Spinal cord (tissue), 10 donors: ENCODE data around the gene MTHFS. TPM values are rescaled to one million over a fixed set of nuclear protein-coding genes. Genes with fewer than 3 reads are reported as not detected.
"Not testable (repeated sequence)": the region's sequence is repeated elsewhere in the genome, so short reads cannot be mapped to it uniquely, and the experiment has no call there.

Experiments used
- DNase-seq, 6 donors: peaks; one replicate each; pipeline versions ENCODE4 v3.0.0 to v3.0.0-alpha.2; 2013 to 2015; ENCODE audit warnings: low spot score in 6 of 6, low read depth in 4 of 6
- H3K27ac ChIP-seq: one replicate; pipeline ENCODE4 v1.5.1; 2013; ENCODE audit warnings: low read depth, low read length, control low read depth
- H3K27me3 ChIP-seq: one replicate; pipeline ENCODE4 v1.6.1; 2013; ENCODE audit warnings: low read length; ENCODE audit not compliant: control insufficient read depth, insufficient read depth
- H3K36me3 ChIP-seq: one replicate; pipeline ENCODE4 v1.6.1; 2013; ENCODE audit warnings: low read length; ENCODE audit not compliant: control insufficient read depth, insufficient read depth
- H3K4me1 ChIP-seq: one replicate; pipeline ENCODE4 v1.6.1; 2013; ENCODE audit warnings: low read length; ENCODE audit not compliant: control insufficient read depth, insufficient read depth
- H3K4me3 ChIP-seq: one replicate; pipeline ENCODE4 v1.5.1; 2013; ENCODE audit warnings: low read depth, low read length, control low read depth
- H3K9me3 ChIP-seq: one replicate; pipeline ENCODE4 v1.6.1; 2013; ENCODE audit warnings: low read length; ENCODE audit not compliant: control insufficient read depth, insufficient read depth
- WGBS: methylation state at CpG from one replicate; pipeline ENCODE4 v1.1.5; 2013; ENCODE audit warnings: missing lambda C conversion rate; ENCODE audit not compliant: insufficient coverage; 5-methylcytosine and 5-hydroxymethylcytosine counted together
- polyA plus RNA-seq, 2 donors: library from polyadenylated mRNA; unstranded; fragments of 120-200 nt; gene quantifications; one replicate each; pipeline ENCODE4 v1.2.1, GENCODE V29; 2013; ENCODE audit not compliant: insufficient read length in 2 of 2
- total RNA-seq, 2 donors: library from RNA; depleted of rRNA in 1 of 2; stranded (reverse); fragments of 120-200 nt in 1 of 2; fragments of >200 nt in 1 of 2; gene quantifications; one replicate each; pipeline versions ENCODE4 v1.2.3 to v1.2.4, GENCODE V29; 2013 to 2014
- donor health status: healthy.

MTHFS gene
- total and polyA plus RNA-seq, 4 donors: 18.2 to 19.8 (median 19.5) TPM

GRCh38 chr15:79918278-79918677 is 21.5 kb upstream of the MTHFS start:
- Histone ChIP-seq H3K36me3 (peaks cover 14% of the 10 kb centered on the region), H3K4me1 (peaks cover 7% of the 10 kb centered on the region), H3K27me3 (no peaks in the 10 kb centered on the region), H3K4me3 (no peak overlapping the region), H3K9me3 (peaks cover 8% of the 10 kb centered on the region), H3K27ac (no peak overlapping the region)
- 95% methylated on average over 3 of the region's 11 CpGs for WGBS
- no peak for DNase-seq

- Histone ChIP-seq H3K4me1 (peaks cover 3% of the 10 kb centered on the region), H3K36me3 (peaks cover 14% of the 10 kb centered on the region), H3K27me3 (no peaks in the 10 kb centered on the region), H3K4me3 (no peak overlapping the region), H3K9me3 (peaks cover 8% of the 10 kb centered on the region), H3K27ac (no peak overlapping the region)
- 33% methylated on average over 1 of the region's 3 CpGs for WGBS
- DNase-seq: peak in 1 of 6 donors; percentile 54
Observed at GRCh38 chr15:79916502-79917132, 19.8 kb upstream of the MTHFS start.

DNA sequence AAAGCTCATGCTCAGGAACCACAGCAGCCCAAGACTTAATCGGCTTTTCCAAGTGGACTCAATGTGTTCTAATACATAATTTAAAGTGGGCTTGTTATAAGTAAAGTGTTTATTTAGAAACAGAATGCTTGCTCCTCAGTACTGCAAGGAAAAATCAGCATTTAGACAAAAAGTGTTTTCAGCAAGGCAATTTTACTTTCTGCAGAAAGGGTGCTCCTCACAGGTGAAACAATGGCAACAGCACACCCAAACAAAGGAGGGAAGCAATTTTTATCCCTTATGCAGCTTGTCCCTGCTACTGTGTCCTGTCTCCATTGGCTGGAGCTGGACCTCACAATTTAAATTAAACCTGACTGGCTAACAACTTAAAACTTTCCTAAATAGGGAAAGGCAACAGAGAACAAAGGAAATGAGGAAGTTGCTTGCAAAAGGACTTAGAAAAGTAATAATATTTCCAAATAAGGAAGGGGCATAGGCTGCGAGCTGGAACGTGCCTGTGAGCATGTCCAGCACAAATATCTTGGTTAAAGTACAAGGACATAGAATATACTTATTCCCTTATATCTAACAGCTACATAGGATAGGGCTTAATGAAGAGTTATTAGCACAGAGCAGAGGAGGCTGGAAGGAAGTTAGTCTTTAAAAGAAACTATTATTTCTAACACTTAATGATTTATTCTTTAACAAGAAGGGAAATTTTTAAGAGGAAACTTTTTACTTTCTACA is 19.1 kb upstream of the MTHFS start:
- H3K36me3 ChIP-seq: peaks cover 13% of the 10 kb centered on the region
- no CpG with 5 or more reads among the region's 3 CpGs for WGBS
- H3K4me1 ChIP-seq, DNase-seq, H3K27ac ChIP-seq, H3K9me3 ChIP-seq, H3K27me3 ChIP-seq, H3K4me3 ChIP-seq: not testable (repeated sequence)

- Histone ChIP-seq H3K36me3 (peaks cover 11% of the 10 kb centered on the region), H3K27ac (no peak overlapping the region), H3K4me3 (no peak overlapping the region), H3K27me3 (no peaks in the 10 kb centered on the region), H3K9me3 (peaks cover 3% of the 10 kb centered on the region), H3K4me1 (no peaks in the 10 kb centered on the region)
- DNase-seq: no peak
Observed at GRCh38 chr15:79914728-79915127, 17.9 kb upstream of the MTHFS start.

DNA sequence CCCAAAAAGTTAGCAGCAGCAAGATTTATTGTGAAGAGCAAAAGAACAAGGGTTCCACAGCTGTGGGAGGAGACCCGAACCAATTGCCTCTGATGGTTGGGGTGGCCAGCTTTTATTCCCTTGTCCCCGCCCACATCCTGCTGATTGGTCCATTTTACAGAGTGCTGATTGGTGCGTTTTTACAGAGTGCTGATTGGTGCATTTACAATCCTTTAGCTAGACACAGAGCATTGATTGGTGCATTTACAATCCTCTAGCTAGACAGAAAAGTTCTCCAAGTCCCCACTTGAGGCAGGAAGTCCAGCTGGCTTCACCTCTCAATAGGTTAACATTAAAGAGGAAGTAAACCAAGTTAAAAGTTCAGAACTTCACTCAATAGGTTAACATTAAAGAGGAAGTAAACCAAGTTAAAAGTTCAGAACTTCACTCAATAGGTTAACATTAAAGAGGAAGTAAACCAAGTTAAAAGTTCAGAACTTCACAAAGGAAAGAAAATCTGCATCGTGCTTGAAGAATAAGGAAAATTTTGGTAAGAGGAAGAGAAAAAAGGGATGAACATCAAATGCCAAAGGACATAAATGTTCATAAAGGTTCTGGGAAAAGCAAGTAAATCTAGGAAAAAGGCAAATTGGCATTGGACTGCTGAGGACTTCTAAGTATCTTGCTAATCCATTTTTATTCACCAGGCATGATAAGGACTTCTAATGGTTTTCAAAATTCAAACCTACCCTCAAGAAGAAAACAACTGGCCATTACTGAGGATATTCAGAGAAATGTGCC is 12.9 kb upstream of the MTHFS start:
- H3K4me1 ChIP-seq, H3K9me3 ChIP-seq, H3K27ac ChIP-seq, H3K27me3 ChIP-seq, H3K36me3 ChIP-seq, DNase-seq, H3K4me3 ChIP-seq: not testable (repeated sequence)
- WGBS: 83% methylated on average over 4 of the region's 4 CpGs

DNA sequence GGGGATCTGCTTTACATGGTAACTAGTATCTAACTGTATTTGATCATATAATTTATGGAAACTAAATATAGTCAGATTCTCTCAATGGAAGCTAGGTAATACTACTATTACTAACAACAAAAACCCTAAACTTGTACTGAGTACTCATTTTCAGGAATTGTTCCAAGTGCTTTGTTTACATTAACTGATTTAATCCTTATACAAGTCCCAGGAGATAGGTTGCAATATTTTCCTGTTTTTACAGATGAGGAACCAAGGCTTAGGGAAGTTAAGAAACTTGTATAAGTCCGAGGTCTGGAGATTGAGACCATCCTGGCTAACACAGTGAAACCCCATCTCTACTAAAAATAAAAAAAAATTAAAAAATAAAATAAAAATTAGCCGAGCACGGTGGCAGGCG is 7.5 kb upstream of the MTHFS start:
- no peaks in the 10 kb centered on the region for H3K36me3 ChIP-seq
- H3K4me1 ChIP-seq: no peaks in the 10 kb centered on the region
- no peaks in the 10 kb centered on the region for H3K9me3 ChIP-seq
- no peak for DNase-seq
- WGBS: 100% methylated on average over 2 of the region's 4 CpGs
- no peak overlapping the region for H3K27ac ChIP-seq
- H3K27me3 ChIP-seq: no peaks in the 10 kb centered on the region
- no peak overlapping the region for H3K4me3 ChIP-seq

DNA sequence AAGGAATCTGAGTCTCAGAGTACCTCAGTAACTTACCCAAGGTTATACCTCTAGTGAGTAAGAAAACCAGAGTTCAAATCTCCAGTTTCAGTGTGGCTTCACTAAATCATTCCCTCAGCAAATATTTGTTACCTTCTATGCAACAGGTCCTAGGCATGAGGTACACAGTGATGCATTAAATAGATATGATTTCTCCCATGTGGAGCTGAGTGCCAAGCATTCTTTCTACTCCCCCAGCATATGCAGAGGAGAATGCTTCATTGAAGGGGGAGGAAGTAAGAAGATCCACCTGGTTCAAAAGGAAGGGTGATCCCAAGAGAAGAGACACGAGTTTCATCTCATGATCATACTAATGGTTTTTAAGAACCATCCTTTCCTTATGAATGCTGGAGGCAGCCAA is 6.8 kb upstream of the MTHFS start:
- no peaks in the 10 kb centered on the region for H3K36me3 ChIP-seq
- no peaks in the 10 kb centered on the region for H3K27me3 ChIP-seq
- no peaks in the 10 kb centered on the region for H3K9me3 ChIP-seq
- no peak for DNase-seq
- WGBS: no CpG with 5 or more reads among the region's 1 CpG
- no peak overlapping the region for H3K27ac ChIP-seq
- no peak overlapping the region for H3K4me3 ChIP-seq
- H3K4me1 ChIP-seq: no peaks in the 10 kb centered on the region

GRCh38 chr15:79903144-79903543 is 6.3 kb upstream of the MTHFS start:
- no peak for DNase-seq
- no peaks in the 10 kb centered on the region for H3K36me3 ChIP-seq
- WGBS: no CpG with 5 or more reads among the region's 2 CpGs
- no peak overlapping the region for H3K4me3 ChIP-seq
- H3K27ac ChIP-seq: no peak overlapping the region
- H3K9me3 ChIP-seq: no peaks in the 10 kb centered on the region
- no peaks in the 10 kb centered on the region for H3K27me3 ChIP-seq
- no peaks in the 10 kb centered on the region for H3K4me1 ChIP-seq

DNA sequence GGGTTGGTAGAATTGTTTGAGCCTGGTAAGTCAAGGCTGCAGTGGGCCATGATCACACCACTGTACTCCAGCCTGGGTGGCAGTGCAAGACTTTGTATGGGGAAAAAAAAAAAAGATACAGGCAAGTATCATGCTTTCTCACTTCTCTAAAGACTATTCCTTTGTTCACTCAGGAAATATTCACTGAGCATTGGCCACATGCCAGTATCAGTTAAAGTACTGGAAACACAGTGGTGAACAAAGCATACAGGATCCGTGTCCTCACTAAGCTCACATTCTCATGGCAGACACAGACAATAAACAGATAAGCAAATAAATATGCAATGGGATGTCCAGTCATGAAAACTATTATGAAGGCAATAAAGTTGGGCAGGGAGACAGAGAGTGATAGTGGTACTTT is 5.1 kb upstream of the MTHFS start:
- Histone ChIP-seq H3K27me3 (no peaks in the 10 kb centered on the region), H3K9me3 (no peaks in the 10 kb centered on the region), H3K4me3 (no peak overlapping the region), H3K4me1 (no peaks in the 10 kb centered on the region), H3K36me3 (no peaks in the 10 kb centered on the region), H3K27ac (no peak overlapping the region)
- no CpG with 5 or more reads among the region's 1 CpG for WGBS
- no peak for DNase-seq
